IMR-90 (cell line): ENCODE measurements around the gene TROAP. TPM values are rescaled to one million over a fixed set of nuclear protein-coding genes. Genes with fewer than 3 reads are reported as not detected.
"Not testable (repeated sequence)": the region's sequence is repeated elsewhere in the genome, so short reads cannot be mapped to it uniquely, and the experiment has no call there.

Source experiments
- ATAC-seq: fragments of 200-7000 bp; cut with Tn5 transposase; 2 replicates; pipeline ENCODE4 v1.9.1; 2020; ENCODE audit warnings: low read depth, mild to moderate bottlenecking, moderate library complexity
- BruUV-seq: library from RNA; stranded (reverse); fragments of 400-500 nt; replicated peaks from 2 replicates; lab custom pipeline; 2021; lab: Mats Ljungman, UMichigan
- CTCF ChIA-PET: fragments of 300-600 bp; formaldehyde crosslinking; extraction: SDS; loops from one replicate; lab custom pipeline; 2021; ENCODE audit warnings: antibody characterized with exemption; lab: Yijun Ruan, JAX
- POLR2A ChIA-PET: fragments of 300-600 bp; sonication (Branson Sonifier 250); formaldehyde crosslinking; loops from one replicate; lab custom pipeline; 2022; ENCODE audit warnings: antibody characterized with exemption; ENCODE audit not compliant: unreplicated experiment; lab: Charles Lee
- DNase-seq: peaks from one replicate; pipeline ENCODE4 v3.0.0; 2013
- H2AFZ ChIP-seq: replicated peaks from 2 replicates; pipeline ENCODE3; 2013; ENCODE audit warnings: low read length, mild to moderate bottlenecking; ENCODE audit not compliant: poor library complexity
- H2AK5ac ChIP-seq: 2 replicates; pipeline ENCODE4 v1.6.1; 2013; ENCODE audit warnings: low read depth, low read length, inconsistent platforms
- H2AK9ac ChIP-seq: replicated peaks from 2 replicates; pipeline ENCODE3; 2013; ENCODE audit warnings: mild to moderate bottlenecking, low read depth, low read length, moderate library complexity; ENCODE audit not compliant: poor library complexity
- H2BK120ac ChIP-seq: 2 replicates; pipeline ENCODE4 v1.6.1; 2013; ENCODE audit warnings: low read depth, low read length, inconsistent platforms
- H2BK15ac ChIP-seq: 3 replicates; pipeline ENCODE4 v1.6.1; 2013; ENCODE audit warnings: low read depth, low read length, inconsistent platforms
- H2BK20ac ChIP-seq: 2 replicates; pipeline ENCODE4 v1.6.1; 2013; ENCODE audit warnings: low read depth, mild to moderate bottlenecking, inconsistent platforms, low read length, moderate library complexity
- H2BK5ac ChIP-seq: 2 replicates; pipeline ENCODE4 v1.6.1; 2013; ENCODE audit warnings: mild to moderate bottlenecking, low read depth, low read length, inconsistent platforms; ENCODE audit not compliant: poor library complexity, severe bottlenecking
- H3K14ac ChIP-seq: replicated peaks from 2 replicates; pipeline ENCODE4 v1.6.1; 2013; ENCODE audit warnings: low read depth, low read length, inconsistent platforms
- H3K18ac ChIP-seq: 2 replicates; pipeline ENCODE4 v1.6.1; 2013; ENCODE audit warnings: low read depth, low read length, control low read depth
- H3K23ac ChIP-seq: 2 replicates; pipeline ENCODE4 v1.6.1; 2013; ENCODE audit warnings: low read depth, low read length, inconsistent platforms
- H3K27ac ChIP-seq: 2 replicates; pipeline ENCODE4 v1.5.1; 2013; ENCODE audit warnings: mild to moderate bottlenecking, control low read depth, low read length; ENCODE audit not compliant: insufficient read depth
- H3K27me3 ChIP-seq: 2 replicates; pipeline ENCODE4 v1.6.1; 2013; ENCODE audit warnings: low read length; ENCODE audit not compliant: control insufficient read depth, insufficient read depth
- H3K36me3 ChIP-seq: 2 replicates; pipeline ENCODE4 v1.6.1; 2013; ENCODE audit warnings: low read length, mixed read lengths; ENCODE audit not compliant: control insufficient read depth, insufficient read depth
- H3K4ac ChIP-seq: 2 replicates; pipeline ENCODE4 v1.6.1; 2013; ENCODE audit warnings: low read depth, low read length, inconsistent platforms
- H3K4me1 ChIP-seq: 2 replicates; pipeline ENCODE4 v1.6.1; 2013; ENCODE audit warnings: low read length, mixed read lengths; ENCODE audit not compliant: control insufficient read depth, insufficient read depth
- H3K4me2 ChIP-seq: 2 replicates; pipeline ENCODE4 v1.6.1; 2013; ENCODE audit warnings: low read depth, mild to moderate bottlenecking, control low read depth, low read length, moderate library complexity
- H3K4me3 ChIP-seq: 2 replicates; pipeline ENCODE4 v1.5.1; 2013; ENCODE audit warnings: low read depth, mild to moderate bottlenecking, control low read depth, low read length, moderate library complexity; ENCODE audit not compliant: insufficient read depth
- H3K56ac ChIP-seq: 2 replicates; pipeline ENCODE4 v1.6.1; 2013; ENCODE audit warnings: low read length, inconsistent platforms; ENCODE audit not compliant: insufficient read depth; ENCODE audit errors: extremely low read depth
- H3K79me1 ChIP-seq, 2 experiments: 2 replicates each; pipeline ENCODE4 v1.6.1; 2013; ENCODE audit warnings: low read length in 2 of 2, inconsistent platforms in 1 of 2, low read depth in 1 of 2
- H3K9ac ChIP-seq: 2 replicates; pipeline ENCODE4 v1.6.1; 2013; ENCODE audit warnings: low read depth, low read length, control low read depth
- H3K9me1 ChIP-seq: 2 replicates; pipeline ENCODE4 v1.6.1; 2013; ENCODE audit warnings: low read length, inconsistent platforms; ENCODE audit not compliant: insufficient read depth
- H3K9me3 ChIP-seq: 2 replicates; pipeline ENCODE4 v1.6.1; 2013; ENCODE audit warnings: low read length; ENCODE audit not compliant: control insufficient read depth, insufficient read depth
- H4K20me1 ChIP-seq: 2 replicates; pipeline ENCODE4 v1.6.1; 2013; ENCODE audit warnings: low read length, inconsistent platforms; ENCODE audit not compliant: insufficient read depth
- H4K5ac ChIP-seq: 2 replicates; pipeline ENCODE4 v1.6.1; 2013; ENCODE audit warnings: mild to moderate bottlenecking, low read depth, low read length, control low read depth
- H4K8ac ChIP-seq, 2 experiments: 2 replicates each; pipeline ENCODE4 v1.6.1; 2013; ENCODE audit warnings: low read depth in 2 of 2, low read length in 2 of 2, control low read depth in 1 of 2, inconsistent platforms in 1 of 2
- H4K91ac ChIP-seq: 2 replicates; pipeline ENCODE4 v1.6.1; 2013; ENCODE audit warnings: low read depth, low read length, inconsistent platforms; ENCODE audit not compliant: insufficient read depth
- WGBS, 2 experiments: methylation state at CpG; one replicate each; pipeline versions ENCODE4 v1.1.5 to v1.1.7; 2013; ENCODE audit warnings: missing lambda C conversion rate in 2 of 2; ENCODE audit not compliant: insufficient read length in 1 of 2; ENCODE audit errors: extremely low coverage in 2 of 2; 5-methylcytosine and 5-hydroxymethylcytosine counted together
- dilution Hi-C: fragments of 300-500 bp; cut with HindIII; formaldehyde crosslinking; loops from one replicate; pipeline ENCODE4 v1.14.3; 2018; ENCODE audit warnings: low sequenced_read_pairs; ENCODE audit not compliant: unreplicated experiment
- in situ Hi-C: fragments of 300-500 bp; cut with MboI; formaldehyde crosslinking; loops from 3 replicates; pipeline ENCODE4 v1.14.3; 2019; ENCODE audit warnings: low sequenced_read_pairs, inconsistent platforms, mixed read lengths
- intact Hi-C: fragments of 100-400 bp; cut with micrococcal nuclease; formaldehyde crosslinking; loops from 2 replicates; pipeline ENCODE4 v1.10.0; 2022
- polyA plus RNA-seq, 3 experiments: library from polyadenylated mRNA; depleted of rRNA; stranded (reverse); fragments of >200 nt; gene quantifications; 2 replicates each; pipeline ENCODE4 v1.2.3, GENCODE V29; 2012; ENCODE audit warnings: low replicate concordance in 1 of 3
- total RNA-seq: library from RNA; depleted of rRNA; stranded (reverse); fragments of >200 nt; gene quantifications from 2 replicates; pipeline ENCODE4 v1.2.3, GENCODE V29; 2012

The TROAP gene
- total and polyA plus RNA-seq, 2 of the 4 experiments (the other 2 are of a cell fraction): 21.5 to 29.3 TPM

DNA sequence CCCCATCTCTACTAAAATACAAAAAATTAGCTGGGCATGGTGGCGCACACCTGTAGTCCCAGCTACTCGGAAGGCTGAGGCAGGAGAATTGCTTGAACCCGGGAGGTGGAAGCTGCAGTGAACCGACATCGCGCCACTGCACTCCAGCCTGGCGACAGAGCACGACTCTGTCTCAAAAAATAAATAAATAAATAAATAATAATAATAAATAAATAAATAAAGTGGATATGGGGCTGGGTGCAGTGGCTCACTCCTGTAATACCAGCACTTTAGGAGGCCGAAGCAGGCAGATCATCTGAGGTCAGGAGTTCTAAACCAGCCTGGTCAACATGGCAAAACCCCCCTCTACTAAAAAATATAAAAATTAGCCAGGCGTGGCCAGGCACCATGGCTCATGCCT lies 5.9 kb upstream of the TROAP start:
- WGBS, 2 experiments: no CpG with 5 or more reads among the region's 10 CpGs

DNA sequence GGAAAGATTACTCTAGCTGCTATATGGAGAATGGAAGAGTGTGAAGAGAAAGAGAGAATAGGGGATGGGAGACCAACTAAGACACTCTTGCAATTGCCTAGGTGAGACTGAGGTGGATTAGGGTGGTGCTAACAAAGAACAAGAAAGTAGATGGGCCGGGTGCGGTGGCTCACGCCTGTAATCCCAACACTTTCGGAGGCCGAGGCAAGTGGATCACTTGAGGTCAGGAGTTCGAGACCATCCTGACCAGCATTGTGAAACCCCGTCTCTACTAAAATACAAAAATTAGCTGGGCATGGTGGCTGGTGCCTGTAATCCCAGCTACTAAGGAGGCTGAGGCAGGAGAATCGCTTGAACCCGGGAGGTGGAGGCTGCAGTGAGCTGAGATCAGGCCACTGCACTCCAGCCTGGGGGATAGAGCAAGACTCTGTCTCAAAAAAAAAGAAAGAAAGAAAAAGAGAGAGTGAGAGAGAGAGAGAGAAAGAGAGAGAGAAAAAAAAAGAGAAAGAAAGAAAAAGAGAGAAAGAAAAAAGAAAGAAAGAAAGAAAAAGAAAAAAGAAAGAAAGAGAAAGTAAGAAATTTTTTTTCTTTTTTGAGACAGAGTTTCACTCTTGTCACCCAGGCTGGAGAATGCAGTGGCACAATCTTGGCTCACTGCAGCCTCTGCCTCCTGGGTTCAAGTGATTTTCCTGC lies 2.5 kb upstream of the TROAP start:
- H4K5ac ChIP-seq, in situ Hi-C loops, H3K36me3 ChIP-seq, H4K20me1 ChIP-seq, H2BK120ac ChIP-seq, H2AK9ac ChIP-seq, H3K27me3 ChIP-seq, H3K9ac ChIP-seq, H2AFZ ChIP-seq, H3K18ac ChIP-seq, H3K4ac ChIP-seq, H3K23ac ChIP-seq, H2BK5ac ChIP-seq, H4K8ac ChIP-seq, H3K9me3 ChIP-seq, H3K56ac ChIP-seq, DNase-seq, H4K91ac ChIP-seq, H2BK15ac ChIP-seq, H2BK20ac ChIP-seq, H3K4me3 ChIP-seq, dilution Hi-C loops, intact Hi-C loops, ATAC-seq, H3K9me1 ChIP-seq, H3K4me2 ChIP-seq, H3K27ac ChIP-seq, BruUV-seq, H3K14ac ChIP-seq, H3K4me1 ChIP-seq, CTCF ChIA-PET, POLR2A ChIA-PET, H2AK5ac ChIP-seq: not testable (repeated sequence)
- H3K79me1 ChIP-seq: peaks cover 9 to 25% of the 10 kb centered on the region in 2 experiments; a peak in 3 of 4 replicates
- WGBS, 2 experiments: 86% methylated on average over 8 of the region's 9 CpGs; no CpG with 5 or more reads in 1 of the 2 experiments

More for the DNA sequence above, 5.9 kb upstream of the TROAP start:
- H4K91ac ChIP-seq, H2AK9ac ChIP-seq, H4K20me1 ChIP-seq, H2BK120ac ChIP-seq, H3K56ac ChIP-seq, H3K23ac ChIP-seq, H4K8ac ChIP-seq, H3K18ac ChIP-seq, H2AFZ ChIP-seq, H3K9me1 ChIP-seq, DNase-seq, BruUV-seq, H3K36me3 ChIP-seq, H2BK15ac ChIP-seq, H3K4me2 ChIP-seq, intact Hi-C loops, H2BK20ac ChIP-seq, dilution Hi-C loops, ATAC-seq, H3K9ac ChIP-seq, H3K4ac ChIP-seq, in situ Hi-C loops, H3K27me3 ChIP-seq, H3K27ac ChIP-seq, POLR2A ChIA-PET, H4K5ac ChIP-seq, H3K4me1 ChIP-seq, H3K79me1 ChIP-seq, CTCF ChIA-PET, H3K4me3 ChIP-seq, H3K9me3 ChIP-seq, H2BK5ac ChIP-seq, H3K14ac ChIP-seq, H2AK5ac ChIP-seq: not testable (repeated sequence)
